ENCODE data around the gene GBF1. TPM values are rescaled to one million over a fixed set of nuclear protein-coding genes. Genes with fewer than 3 reads are reported as not detected.
A peak's percentile ranks its signal among the peaks of the same experiment; 100 is the strongest.

The GBF1 gene
- polyA plus RNA-seq, 3 donors: 4.2 to 17.4 (median 11.9) TPM

- H3K27ac Mint-ChIP-seq: no peak overlapping the region
- Histone ChIP-seq H3K4me3 (replicated peaks in 1 of 3; ENCODE audit: low read depth in 2 of 3, low read length in 3 of 3) (no peak overlapping the region), H3K27me3 (ENCODE audit: control insufficient read depth in 2 of 2, insufficient read depth in 2 of 2, low read length in 2 of 2) (no peaks in the 10 kb centered on the region), H3K4me1 (ENCODE audit: control insufficient read depth in 1 of 2, insufficient read depth in 2 of 2, low read length in 2 of 2) (peaks cover 3 to 4% of the 10 kb centered on the region in 2 donors), H2AFZ (ENCODE audit: insufficient read depth, low read depth, low read length, poor library complexity, severe bottlenecking) (no peak overlapping the region), H3K36me3 (replicated peaks in 1 of 2; ENCODE audit: control insufficient read depth in 1 of 2, insufficient read depth in 2 of 2, low read length in 2 of 2) (peaks cover 12 to 77% of the 10 kb centered on the region in 2 donors), H3K79me2 (ENCODE audit: insufficient read depth, low read length) (peaks cover 79% of the 10 kb centered on the region), H3K9ac (ENCODE audit: insufficient read depth, low read length, poor library complexity, severe bottlenecking) (peak overlapping the region; percentile 17), H3K9me3 (replicated peaks in 1 of 2; ENCODE audit: control insufficient read depth in 1 of 2, insufficient read depth in 1 of 2, low read length in 2 of 2) (no peaks in the 10 kb centered on the region), H4K20me1 (ENCODE audit: insufficient read depth, low read length) (peaks cover 91% of the 10 kb centered on the region), H3K27ac (ENCODE audit: low read depth in 1 of 2, low read length in 2 of 2) (peak overlapping the region in 1 of 2 donors; percentile 51), H3K4me2 (replicated peaks; ENCODE audit: extremely low read depth, low read length, poor library complexity, severe bottlenecking) (no peak overlapping the region)
- DNase-seq: no peak
- H3K27me3 Mint-ChIP-seq (ENCODE audit: low read depth in 3 of 3): no peaks in the 10 kb centered on the region
- peaks cover 22% of the 10 kb centered on the region for H3K4me1 Mint-ChIP-seq
- no peak overlapping the region for H3K4me3 Mint-ChIP-seq
- no peaks in the 10 kb centered on the region for H3K9me3 Mint-ChIP-seq
- TF ChIP-seq CTCF (IDR thresholded peaks at IDR 0.05): no peak
- intact Hi-C loops (cut with micrococcal nuclease): no loop called here
- peaks cover 40 to 52% of the 10 kb centered on the region in 2 donors for H3K36me3 Mint-ChIP-seq
- WGBS (ENCODE audit: insufficient coverage): no CpG with 5 or more reads among the region's 3 CpGs
Observed at GRCh38 chr10:102281102-102281487, 35.8 kb downstream of the GBF1 start.

GRCh38 chr10:102283488-102283887, 38.2 kb downstream of the GBF1 start:
- Histone ChIP-seq H3K36me3 (replicated peaks in 1 of 2; ENCODE audit: control insufficient read depth in 1 of 2, insufficient read depth in 2 of 2, low read length in 2 of 2) (peaks cover 11 to 74% of the 10 kb centered on the region in 2 donors), H3K27me3 (ENCODE audit: control insufficient read depth in 2 of 2, insufficient read depth in 2 of 2, low read length in 2 of 2) (no peaks in the 10 kb centered on the region), H3K79me2 (ENCODE audit: insufficient read depth, low read length) (peaks cover 82% of the 10 kb centered on the region), H3K9me3 (replicated peaks in 1 of 2; ENCODE audit: control insufficient read depth in 1 of 2, insufficient read depth in 1 of 2, low read length in 2 of 2) (no peaks in the 10 kb centered on the region), H3K9ac (ENCODE audit: insufficient read depth, low read length, poor library complexity, severe bottlenecking) (no peak overlapping the region), H3K4me3 (replicated peaks in 1 of 3; ENCODE audit: low read depth in 2 of 3, low read length in 3 of 3) (no peak overlapping the region), H2AFZ (ENCODE audit: insufficient read depth, low read depth, low read length, poor library complexity, severe bottlenecking) (no peak overlapping the region), H3K27ac (ENCODE audit: low read depth in 1 of 2, low read length in 2 of 2) (no peak overlapping the region), H3K4me2 (replicated peaks; ENCODE audit: extremely low read depth, low read length, poor library complexity, severe bottlenecking) (no peak overlapping the region), H3K4me1 (ENCODE audit: control insufficient read depth in 1 of 2, insufficient read depth in 2 of 2, low read length in 2 of 2) (peaks cover 3 to 4% of the 10 kb centered on the region in 2 donors), H4K20me1 (ENCODE audit: insufficient read depth, low read length) (peaks cover 90% of the 10 kb centered on the region)
- 91% methylated on average over 2 of the region's 2 CpGs for WGBS (ENCODE audit: insufficient coverage)
- H3K36me3 Mint-ChIP-seq: peaks cover 40 to 57% of the 10 kb centered on the region in 2 donors
- no peak for TF ChIP-seq CTCF (IDR thresholded peaks at IDR 0.05)
- no peaks in the 10 kb centered on the region for H3K9me3 Mint-ChIP-seq
- no peak for DNase-seq
- no peak overlapping the region for H3K27ac Mint-ChIP-seq
- no peak overlapping the region for H3K4me3 Mint-ChIP-seq
- H3K4me1 Mint-ChIP-seq: peaks cover 22% of the 10 kb centered on the region
- no peaks in the 10 kb centered on the region for H3K27me3 Mint-ChIP-seq (ENCODE audit: low read depth in 3 of 3)
- intact Hi-C loops (cut with micrococcal nuclease): no loop called here

Measured in CD14-positive monocyte (primary cell).